ENCODE results near the gene FAM90A26.
"Not testable (repeated sequence)": the region's sequence is repeated elsewhere in the genome, so short reads cannot be mapped to it uniquely, and the experiment has no call there.

FAM90A26 gene

GRCh38 chr4:9158392-9158791 is 11.8 kb upstream of the FAM90A26 start:
- peak; percentile 38 for DNase-seq

GRCh38 chr4:9160046-9160445 is 10.2 kb upstream of the FAM90A26 start:
- DNase-seq, result not testable (repeated sequence)

GRCh38 chr4:9165990-9166389 is 4.2 kb upstream of the FAM90A26 start:
- not testable (repeated sequence) for DNase-seq

- DNase-seq, result not testable (repeated sequence)
These were observed 40.1 kb downstream of the FAM90A26 start, which contains the start of gene USP17L10 for GRCh38 chr4:9210357-9210756. TSS of gene USP17L10 (plus strand) at chr4:9210657. CDS start at chr4:9210657, 0 bp downstream.

GRCh38 chr4:9214701-9215100 is 44.5 kb downstream of the FAM90A26 start:
- DNase-seq, result not testable (repeated sequence)

- DNase-seq, result not testable (repeated sequence)
These were observed 44.9 kb downstream of the FAM90A26 start, which contains the start of gene USP17L11 for GRCh38 chr4:9215105-9215504. TSS of gene USP17L11 (plus strand) at chr4:9215405. CDS start at chr4:9215405, 0 bp downstream.

GRCh38 chr4:9219852-9220251 is 49.6 kb downstream of the FAM90A26 start, which contains the start of gene USP17L12:
TSS of gene USP17L12 (plus strand) at chr4:9220152. CDS start at chr4:9220152, 0 bp downstream.
- not testable (repeated sequence) for DNase-seq

GRCh38 chr4:9224596-9224995 is 54.4 kb downstream of the FAM90A26 start, which contains the start of gene USP17L13:
TSS of gene USP17L13 (plus strand) at chr4:9224896. CDS start at chr4:9224896, 0 bp downstream.
- DNase-seq, result not testable (repeated sequence)

Measured in fibroblast of skin of scalp (primary cell).